Caco-2 (cell line): ENCODE results near the gene DLG2. TPM values are rescaled to one million over a fixed set of nuclear protein-coding genes. Genes with fewer than 3 reads are reported as not detected.

Source experiments
- BruUV-seq: library from RNA; stranded (reverse); fragments of 400-500 nt; replicated peaks from 2 replicates; lab custom pipeline; 2021; lab: Mats Ljungman, UMichigan
- CTCF ChIA-PET: fragments of 300-600 bp; sonication (Branson Sonifier 250); formaldehyde crosslinking; loops from one replicate; lab custom pipeline; 2022; ENCODE audit warnings: antibody characterized with exemption; lab: Charles Lee
- POLR2A ChIA-PET: fragments of 300-600 bp; sonication (Branson Sonifier 250); formaldehyde crosslinking; loops from one replicate; lab custom pipeline; 2022; ENCODE audit warnings: antibody characterized with exemption; lab: Charles Lee
- DNase-seq, 2 experiments: peaks; one replicate each; pipeline versions ENCODE4 v3.0.0 to v3.0.0-alpha.2; 2020 to 2022
- H3K27me3 ChIP-seq: replicated peaks from 2 replicates; pipeline ENCODE4 v1.6.0; 2011; ENCODE audit warnings: low read length; ENCODE audit not compliant: control insufficient read depth, insufficient read depth
- H3K36me3 ChIP-seq: 2 replicates; pipeline ENCODE4 v1.5.1; 2011; ENCODE audit warnings: low read length; ENCODE audit not compliant: control insufficient read depth, insufficient read depth
- H3K4me1 ChIP-seq: fragments of 250-450 bp; sonication (Bioruptor Pico); 2 replicates; pipeline ENCODE4 v1.5.1; 2020; ENCODE audit warnings: mild to moderate bottlenecking
- H3K4me3 ChIP-seq: 2 replicates; pipeline ENCODE4 v1.5.1; 2011; ENCODE audit warnings: low read depth, mild to moderate bottlenecking, control low read depth, low read length
- H3K9me3 ChIP-seq: fragments of 250-450 bp; sonication (Bioruptor Pico); 2 replicates; pipeline ENCODE4 v1.5.1; 2020; ENCODE audit warnings: mild to moderate bottlenecking, moderate library complexity
- H3K27ac Mint-ChIP-seq: one replicate; pipeline ENCODE4 v1.8.0; 2022; ENCODE audit warnings: mixed read lengths; ENCODE audit not compliant: unreplicated experiment
- H3K27me3 Mint-ChIP-seq: one replicate; pipeline ENCODE4 v1.8.0; 2022; ENCODE audit warnings: mixed read lengths; ENCODE audit not compliant: insufficient read depth, unreplicated experiment
- H3K36me3 Mint-ChIP-seq: one replicate; pipeline ENCODE4 v1.8.0; 2022; ENCODE audit warnings: mild to moderate bottlenecking, mixed read lengths; ENCODE audit not compliant: insufficient read depth, unreplicated experiment
- H3K4me1 Mint-ChIP-seq: one replicate; pipeline ENCODE4 v1.8.0; 2022; ENCODE audit warnings: low read depth, mixed read lengths; ENCODE audit not compliant: unreplicated experiment
- H3K4me3 Mint-ChIP-seq: one replicate; pipeline ENCODE4 v1.8.0; 2022; ENCODE audit warnings: mild to moderate bottlenecking, moderate library complexity, mixed read lengths; ENCODE audit not compliant: unreplicated experiment
- H3K9me3 Mint-ChIP-seq: one replicate; pipeline ENCODE4 v1.8.0; 2022; ENCODE audit warnings: mixed read lengths; ENCODE audit not compliant: unreplicated experiment
- intact Hi-C: fragments of 100-400 bp; cut with micrococcal nuclease; formaldehyde crosslinking; loops from one replicate; pipeline ENCODE4 v1.10.0; 2022; ENCODE audit not compliant: unreplicated experiment
- total RNA-seq: library from RNA; stranded (reverse); gene quantifications from 2 replicates; pipeline ENCODE4 v1.2.3, GENCODE V29; 2022
- TF ChIP-seq, protein P1 (sequence below), 2 experiments: fragments of 200-600 bp in 1 of 2; IDR thresholded peaks; 1 replicate in 1 of 2; 2 replicates in 1 of 2; pipeline versions ENCODE4 v1.5.1 to v1.8.0; 2011 to 2022; ENCODE audit warnings: antibody characterized with exemption in 1 of 2, control low read depth in 1 of 2, inconsistent platforms in 1 of 2, low read depth in 1 of 2, low read length in 1 of 2, mild to moderate bottlenecking in 1 of 2, moderate library complexity in 1 of 2; ENCODE audit not compliant: insufficient read depth in 1 of 2, severe bottlenecking in 1 of 2, unreplicated experiment in 1 of 2

DLG2 gene
- total RNA-seq, 1 experiment from 2014 or later, result 21.6 TPM

- Mint-ChIP-seq H3K27ac (no peak overlapping the region), H3K9me3 (no peaks in the 10 kb centered on the region), H3K36me3 (no peaks in the 10 kb centered on the region), H3K4me1 (no peaks in the 10 kb centered on the region), H3K27me3 (peaks cover 5% of the 10 kb centered on the region), H3K4me3 (no peak overlapping the region)
- Histone ChIP-seq H3K36me3 (no peaks in the 10 kb centered on the region), H3K9me3 (no peaks in the 10 kb centered on the region), H3K4me3 (no peak overlapping the region), H3K27me3 (no peaks in the 10 kb centered on the region), H3K4me1 (no peaks in the 10 kb centered on the region)
- no peak for DNase-seq
- intact Hi-C loops, result loop anchor here (5.0 kb wide), 1 partner anchor 135 kb away; no protein-coding TSS in a partner anchor
- TF ChIP-seq, protein P1, sequence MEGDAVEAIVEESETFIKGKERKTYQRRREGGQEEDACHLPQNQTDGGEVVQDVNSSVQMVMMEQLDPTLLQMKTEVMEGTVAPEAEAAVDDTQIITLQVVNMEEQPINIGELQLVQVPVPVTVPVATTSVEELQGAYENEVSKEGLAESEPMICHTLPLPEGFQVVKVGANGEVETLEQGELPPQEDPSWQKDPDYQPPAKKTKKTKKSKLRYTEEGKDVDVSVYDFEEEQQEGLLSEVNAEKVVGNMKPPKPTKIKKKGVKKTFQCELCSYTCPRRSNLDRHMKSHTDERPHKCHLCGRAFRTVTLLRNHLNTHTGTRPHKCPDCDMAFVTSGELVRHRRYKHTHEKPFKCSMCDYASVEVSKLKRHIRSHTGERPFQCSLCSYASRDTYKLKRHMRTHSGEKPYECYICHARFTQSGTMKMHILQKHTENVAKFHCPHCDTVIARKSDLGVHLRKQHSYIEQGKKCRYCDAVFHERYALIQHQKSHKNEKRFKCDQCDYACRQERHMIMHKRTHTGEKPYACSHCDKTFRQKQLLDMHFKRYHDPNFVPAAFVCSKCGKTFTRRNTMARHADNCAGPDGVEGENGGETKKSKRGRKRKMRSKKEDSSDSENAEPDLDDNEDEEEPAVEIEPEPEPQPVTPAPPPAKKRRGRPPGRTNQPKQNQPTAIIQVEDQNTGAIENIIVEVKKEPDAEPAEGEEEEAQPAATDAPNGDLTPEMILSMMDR (IDR thresholded peaks at IDR 0.05; ENCODE audit: insufficient read depth in 1 of 2, low read depth in 1 of 2, low read length in 1 of 2, severe bottlenecking in 1 of 2, unreplicated experiment in 1 of 2), result no peak
- ChIA-PET POLR2A (no interaction called here), CTCF (no interaction called here)
- no TSS peak for BruUV-seq
Observed at GRCh38 chr11:83972536-83972935, 1654.6 kb downstream of the DLG2 start.

DNA sequence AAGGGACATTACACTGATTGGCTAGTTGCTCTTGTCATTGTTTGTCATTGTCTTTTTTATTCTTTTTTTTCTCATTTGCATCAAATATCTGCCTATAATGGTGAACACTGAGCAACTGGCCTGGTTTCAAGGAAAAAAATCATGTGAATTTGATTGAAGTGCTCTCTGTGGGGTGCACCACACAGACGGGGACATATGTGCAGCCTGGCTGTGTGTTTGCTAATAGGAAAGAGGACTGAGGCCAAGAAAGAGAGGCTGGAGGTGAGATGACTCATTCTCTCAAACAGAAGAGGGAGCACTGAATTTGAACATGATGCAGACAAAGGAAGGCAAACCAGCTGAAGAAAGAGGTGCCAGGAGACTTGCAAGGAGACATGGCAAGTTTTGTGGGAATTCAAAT lies 1656.1 kb downstream of the DLG2 start:
- no peaks in the 10 kb centered on the region for H3K9me3 Mint-ChIP-seq
- H3K4me3 Mint-ChIP-seq, result no peak overlapping the region
- H3K36me3 ChIP-seq, result no peaks in the 10 kb centered on the region
- TF ChIP-seq, protein P1 (IDR thresholded peaks at IDR 0.05; ENCODE audit: insufficient read depth in 1 of 2, low read depth in 1 of 2, low read length in 1 of 2, severe bottlenecking in 1 of 2, unreplicated experiment in 1 of 2), result no peak
- H3K27me3 ChIP-seq, result no peaks in the 10 kb centered on the region
- no peaks in the 10 kb centered on the region for H3K4me1 ChIP-seq
- H3K36me3 Mint-ChIP-seq, result no peaks in the 10 kb centered on the region
- H3K4me1 Mint-ChIP-seq, result no peaks in the 10 kb centered on the region
- H3K27ac Mint-ChIP-seq, result no peak overlapping the region
- H3K27me3 Mint-ChIP-seq, result peaks cover 5% of the 10 kb centered on the region
- ChIA-PET CTCF (interaction anchor here (1.1 kb wide), 1 partner anchor 134 kb away, joined by 3 read pairs; no protein-coding TSS in a partner anchor), POLR2A (no interaction called here)
- intact Hi-C loops, result loop anchor here (5.0 kb wide), 1 partner anchor 134 kb away; no protein-coding TSS in a partner anchor
- no peak for DNase-seq
- no peak overlapping the region for H3K4me3 ChIP-seq
- no peaks in the 10 kb centered on the region for H3K9me3 ChIP-seq
- BruUV-seq, result no TSS peak

DNA sequence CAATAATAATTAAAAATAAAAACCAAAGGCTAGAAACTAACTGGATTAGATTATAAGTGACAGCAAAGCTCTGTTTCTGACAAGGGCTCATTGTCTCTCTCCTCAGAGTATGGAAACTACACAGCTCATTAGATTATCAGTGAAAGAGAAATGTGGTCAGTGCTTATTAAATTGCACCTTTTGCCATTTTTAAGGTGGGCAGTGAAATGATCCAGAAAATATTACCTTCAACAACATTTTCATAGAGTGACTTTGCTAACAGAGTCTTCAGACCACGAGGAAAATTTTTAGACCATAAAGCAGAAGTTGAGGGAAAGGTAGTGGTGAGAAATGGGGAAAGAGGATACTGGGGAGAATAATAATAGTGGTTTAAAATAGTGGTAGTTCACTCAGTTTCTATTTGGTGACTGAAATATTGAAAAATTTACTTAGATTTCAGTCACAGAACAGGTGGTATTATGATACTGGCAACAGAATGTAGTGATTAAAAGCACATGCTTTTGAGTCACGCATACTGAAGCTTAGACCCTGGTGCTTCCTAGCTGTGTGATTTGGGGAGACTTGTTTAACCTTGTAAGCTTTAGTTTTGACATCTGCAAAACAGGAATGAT lies 1657.0 kb downstream of the DLG2 start:
- CTCF ChIA-PET, result interaction anchor here (1.1 kb wide), 1 partner anchor 134 kb away, joined by 3 read pairs; no protein-coding TSS in a partner anchor
- TF ChIP-seq, protein P1 (IDR thresholded peaks at IDR 0.05; ENCODE audit: insufficient read depth in 1 of 2, low read depth in 1 of 2, low read length in 1 of 2, severe bottlenecking in 1 of 2, unreplicated experiment in 1 of 2), result no peak

More for the DNA sequence above, 1657.0 kb downstream of the DLG2 start:
- POLR2A ChIA-PET, result no interaction called here
- BruUV-seq, result no TSS peak
- Histone ChIP-seq H3K4me1 (no peaks in the 10 kb centered on the region), H3K9me3 (no peaks in the 10 kb centered on the region), H3K36me3 (no peaks in the 10 kb centered on the region), H3K4me3 (no peak overlapping the region), H3K27me3 (no peaks in the 10 kb centered on the region)
- DNase-seq, result no peak
- Mint-ChIP-seq H3K36me3 (no peaks in the 10 kb centered on the region), H3K9me3 (no peaks in the 10 kb centered on the region), H3K4me3 (no peak overlapping the region), H3K27ac (no peak overlapping the region), H3K27me3 (peaks cover 5% of the 10 kb centered on the region), H3K4me1 (no peaks in the 10 kb centered on the region)
- intact Hi-C loops, result loop anchor here (5.0 kb wide), 1 partner anchor 133 kb away; no protein-coding TSS in a partner anchor
